GM19240 (cell line): ENCODE measurements around the gene GRID1.

Experiments
- DNase-seq: peaks from one replicate; pipeline ENCODE4 v3.0.0; 2011; ENCODE audit warnings: low spot score; ENCODE audit not compliant: insufficient read length

Gene GRID1

GRCh38 chr10:86231796-86232560 is 134.6 kb downstream of the GRID1 start:
- DNase-seq, result no peak

GRCh38 chr10:86230557-86231180 is 135.9 kb downstream of the GRID1 start:
- no peak for DNase-seq

GRCh38 chr10:86229811-86230556 is 136.6 kb downstream of the GRID1 start:
- no peak for DNase-seq

DNA sequence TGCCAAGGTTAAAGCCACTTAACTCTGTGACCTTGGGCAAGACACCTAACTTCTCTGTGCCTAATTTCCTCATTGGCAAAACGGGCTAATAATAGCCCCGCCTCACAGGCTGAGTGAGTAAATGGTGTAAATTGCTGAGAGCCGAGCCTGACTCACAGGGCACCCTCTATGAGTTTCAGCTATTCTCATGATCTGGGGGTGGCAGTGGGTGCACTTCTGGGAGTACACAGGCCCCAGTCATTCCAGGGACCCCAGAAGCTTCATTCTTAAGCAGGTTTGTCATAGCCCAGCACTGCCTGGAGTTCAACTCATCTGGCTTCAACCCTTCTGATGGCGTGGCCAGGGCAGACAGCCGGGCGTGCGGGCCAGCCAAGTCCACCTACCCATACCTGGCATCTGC is 137.2 kb downstream of the GRID1 start:
- no peak for DNase-seq

DNA sequence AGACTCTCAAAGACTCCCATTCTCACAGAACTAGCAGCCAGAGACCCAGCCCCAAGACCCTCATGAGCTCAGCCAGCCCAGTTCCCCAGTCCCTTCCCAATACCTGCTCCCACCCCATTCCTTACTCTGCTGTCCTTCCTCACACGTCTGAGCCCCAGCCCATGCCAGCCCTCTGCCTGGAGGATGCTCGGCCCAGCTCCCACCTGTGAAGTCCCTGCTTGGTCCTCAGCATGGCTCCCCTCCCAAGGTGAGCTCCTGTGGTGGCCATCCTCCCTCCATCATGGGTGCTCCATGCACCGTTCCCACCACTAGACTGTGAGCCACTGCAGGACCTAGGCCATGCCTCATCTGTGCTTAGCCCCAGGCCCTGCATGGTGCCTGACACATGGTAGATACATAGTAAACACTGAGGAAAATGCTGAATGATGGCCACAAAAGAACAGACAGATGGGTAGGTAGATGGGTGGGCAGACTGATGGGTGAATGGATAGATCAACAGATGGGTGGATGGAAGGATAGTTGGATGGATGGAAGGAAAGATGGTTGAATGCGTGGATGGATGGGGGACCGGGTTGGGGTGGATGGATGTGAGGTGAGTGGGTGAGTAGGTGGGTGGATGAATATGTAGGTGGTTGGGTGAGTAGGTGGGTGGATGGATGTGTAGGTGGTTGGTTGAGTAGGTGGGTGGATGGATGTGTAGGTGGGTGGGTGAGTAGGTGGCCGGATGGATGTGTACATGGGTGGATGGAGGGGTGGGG is 138.9 kb downstream of the GRID1 start:
- no peak for DNase-seq

DNA sequence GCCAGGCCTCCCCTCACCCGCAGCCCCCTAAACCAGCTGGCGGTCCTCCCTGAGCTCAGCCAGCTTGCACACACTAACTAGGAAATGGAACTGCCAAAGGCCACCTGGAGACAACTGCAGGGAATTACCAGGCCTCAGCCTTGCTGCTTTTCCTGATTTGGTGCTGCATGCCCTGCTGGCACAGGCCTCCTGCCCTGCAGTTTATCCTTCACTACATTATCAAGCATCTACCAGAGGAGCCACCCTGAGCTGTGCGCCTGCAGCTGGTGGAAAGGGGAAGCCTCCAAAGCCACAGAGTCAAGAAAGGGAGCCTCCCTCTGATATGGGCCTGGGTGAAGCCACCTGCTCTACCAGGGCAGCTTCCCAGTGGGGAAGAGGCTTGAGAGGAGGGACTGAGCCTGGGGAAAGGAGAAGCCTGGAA is 139.8 kb downstream of the GRID1 start:
- DNase-seq, result no peak

- DNase-seq, result no peak
Observed at GRCh38 chr10:86226016-86226415, 140.6 kb downstream of the GRID1 start.

- no peak for DNase-seq
Observed at GRCh38 chr10:86225103-86225782, 141.4 kb downstream of the GRID1 start.

DNA sequence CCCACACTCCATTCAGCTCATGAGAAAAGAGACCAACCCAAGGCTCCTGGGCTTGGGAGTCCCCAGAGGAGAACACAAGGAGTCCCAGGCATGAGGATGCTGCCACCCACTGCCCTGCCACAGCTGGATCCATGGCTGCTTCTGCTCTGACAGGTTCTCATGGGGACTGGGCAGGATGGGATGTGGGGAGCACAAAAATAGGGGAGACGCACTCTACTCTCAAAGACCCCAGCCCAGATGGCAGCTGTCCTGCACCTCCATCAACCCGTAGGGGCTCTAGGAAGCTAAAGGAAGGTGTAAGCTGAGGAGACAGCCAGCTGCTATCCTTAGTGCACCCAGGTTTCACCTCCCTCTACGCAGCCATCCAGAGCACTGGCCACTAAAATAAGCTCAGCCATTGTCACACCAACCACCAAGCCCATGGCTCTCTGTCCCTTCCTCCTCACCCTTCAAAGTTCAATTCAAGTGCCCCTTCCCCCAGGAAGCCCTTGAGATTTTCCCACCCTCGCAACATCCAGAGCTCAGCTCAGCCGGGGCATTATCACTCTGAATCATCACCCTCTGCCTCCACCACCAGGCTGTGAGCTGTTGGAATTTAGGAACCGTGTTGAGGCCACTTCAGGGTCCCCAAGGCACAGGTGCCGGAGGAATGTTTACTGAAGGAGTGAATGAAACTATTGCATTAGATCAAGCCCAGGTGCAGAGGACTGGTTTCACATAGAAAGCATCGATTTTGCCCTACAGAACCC is 142.1 kb downstream of the GRID1 start:
- DNase-seq, result no peak

GRCh38 chr10:86223256-86223655 is 143.3 kb downstream of the GRID1 start:
- DNase-seq, result no peak

DNA sequence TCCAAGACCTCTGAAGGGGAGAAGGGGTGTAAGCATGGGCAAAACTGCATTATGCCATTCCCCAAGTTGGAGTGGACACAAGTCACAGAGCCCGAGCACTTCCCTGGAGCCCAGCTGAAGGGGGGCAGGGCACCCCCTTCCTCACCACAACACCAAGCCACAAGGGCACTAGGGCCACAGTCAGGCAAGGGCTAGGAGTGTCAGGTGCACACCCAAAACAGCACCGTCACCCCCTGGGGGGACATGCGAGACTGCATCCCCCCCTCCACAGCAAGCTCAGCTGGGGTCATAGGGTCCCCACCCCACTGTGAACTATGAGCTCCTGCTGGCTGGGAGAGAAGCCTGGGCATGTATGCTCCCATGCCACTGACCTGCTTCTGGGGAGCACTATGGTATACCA is 143.9 kb downstream of the GRID1 start:
- DNase-seq, result no peak

GRCh38 chr10:86222336-86222650 is 144.3 kb downstream of the GRID1 start:
- DNase-seq, result no peak

GRCh38 chr10:86221442-86222335 is 144.9 kb downstream of the GRID1 start:
- DNase-seq, result no peak

GRCh38 chr10:86220626-86221025 is 146.0 kb downstream of the GRID1 start:
- DNase-seq, result no peak

DNA sequence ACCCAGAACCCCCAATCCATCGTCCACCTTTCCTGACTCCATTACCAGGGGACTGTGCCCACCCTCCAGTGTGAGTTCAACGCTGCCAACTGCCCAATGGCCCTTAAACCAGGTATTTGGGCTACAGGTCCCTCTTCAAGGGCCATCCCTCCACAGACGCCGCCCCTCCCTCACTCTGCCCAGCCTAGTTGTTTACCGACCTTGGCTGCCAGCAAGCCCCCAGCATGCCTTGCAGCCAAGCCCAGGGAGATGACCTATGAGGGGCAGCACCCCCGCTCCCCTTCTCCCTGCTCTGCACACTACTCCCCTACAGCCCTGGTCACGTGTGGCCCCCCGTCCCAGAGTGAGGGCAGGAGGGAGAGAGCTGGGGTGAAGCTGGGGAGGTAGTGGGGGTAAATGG is 147.3 kb downstream of the GRID1 start:
- DNase-seq, result no peak

DNA sequence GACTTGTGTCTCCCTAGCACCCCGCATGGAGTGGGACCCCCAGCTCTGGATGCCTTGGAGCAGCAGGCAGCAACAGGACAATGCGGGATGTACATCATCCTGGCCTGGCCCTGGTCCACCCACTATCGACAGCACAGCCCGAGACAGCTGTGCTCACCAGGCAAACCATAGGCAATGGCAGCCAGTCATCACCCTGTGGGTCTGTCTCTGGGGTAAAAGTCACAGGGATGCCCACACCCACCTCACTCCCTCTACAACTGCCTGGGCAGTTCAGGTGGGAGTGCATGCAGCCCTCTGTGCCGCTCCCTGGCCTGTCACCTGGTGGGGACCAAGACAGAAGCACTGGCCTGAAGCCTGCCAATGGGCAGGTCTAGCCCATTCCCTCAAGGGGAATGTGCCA is 147.8 kb downstream of the GRID1 start:
- DNase-seq, result no peak

- no peak for DNase-seq
Observed at GRCh38 chr10:86218160-86218559, 148.4 kb downstream of the GRID1 start.

DNA sequence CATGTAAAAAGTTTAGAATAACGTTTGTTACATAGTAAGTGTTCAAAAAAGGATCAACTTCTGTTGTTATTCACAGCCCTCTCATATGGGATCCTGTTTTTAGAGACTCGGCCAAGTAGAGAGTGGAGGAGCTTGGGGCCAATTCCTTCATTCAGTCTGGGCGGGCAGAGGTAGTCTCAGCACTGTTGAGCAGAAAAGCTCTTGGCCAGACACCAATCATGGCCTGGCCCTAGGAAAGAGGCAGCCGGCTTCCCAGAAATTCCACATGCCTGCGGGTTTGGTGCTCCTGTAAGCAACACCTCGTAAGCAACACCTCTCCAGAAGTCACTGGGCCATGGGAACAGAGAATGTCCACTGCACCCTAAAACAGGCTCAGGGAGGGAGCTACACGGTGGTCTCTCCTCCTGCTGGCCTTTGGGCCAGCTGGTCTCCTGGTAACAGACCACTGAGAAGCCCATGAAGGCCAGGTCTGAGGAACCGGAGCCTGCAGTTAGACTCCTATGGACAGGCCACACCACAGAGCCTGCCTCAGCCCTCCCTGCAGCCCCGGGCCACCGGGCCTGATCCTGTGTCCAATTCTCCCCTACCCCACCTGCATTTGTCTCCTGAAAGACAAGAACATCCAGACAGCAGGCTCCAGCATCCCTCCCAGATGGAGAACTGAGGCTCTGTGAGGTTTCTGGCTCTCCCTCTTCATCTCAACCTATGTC is 149.1 kb downstream of the GRID1 start:
- DNase-seq, result no peak

DNA sequence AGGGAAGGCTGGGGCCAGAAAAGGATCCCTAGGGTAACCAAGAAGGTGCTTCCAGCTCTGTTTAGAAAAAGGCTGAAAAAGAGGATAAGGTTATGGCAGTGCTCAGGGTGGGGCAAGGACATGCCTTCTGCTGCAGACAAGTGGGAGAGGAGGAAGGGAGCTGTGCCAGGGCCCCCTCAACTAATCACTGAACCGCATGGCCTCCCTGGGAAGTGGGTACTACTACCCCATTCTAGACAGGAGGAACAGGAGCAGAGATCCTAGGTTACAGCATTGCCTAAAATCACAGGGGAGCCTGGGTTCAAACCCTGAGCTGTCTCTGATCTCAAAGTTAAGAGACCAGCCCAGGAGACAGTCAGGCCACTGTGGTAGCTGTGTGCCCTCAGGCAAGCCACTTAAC is 149.7 kb downstream of the GRID1 start:
- DNase-seq, result no peak
